Renal pelvis (tissue), 4 donors: ENCODE measurements around the gene DISP1. TPM values are rescaled to one million over a fixed set of nuclear protein-coding genes. Genes with fewer than 3 reads are reported as not detected.
A peak's percentile ranks its signal among the peaks of the same experiment; 100 is the strongest.
"Not testable (repeated sequence)": the region's sequence is repeated elsewhere in the genome, so short reads cannot be mapped to it uniquely, and the experiment has no call there.

ENCODE experiments used
- DNase-seq: peaks from one replicate; pipeline ENCODE4 v3.0.0-alpha.2; 2013
- polyA plus RNA-seq, 3 donors: library from polyadenylated mRNA; unstranded; fragments of 120-200 nt; gene quantifications; one replicate each; pipeline ENCODE4 v1.2.1, GENCODE V29; 2013; ENCODE audit not compliant: insufficient read length in 3 of 3

DISP1 gene
- polyA plus RNA-seq, 3 donors = 14.2 to 17.4 (median 16.4) TPM

GRCh38 chr1:222794656-222795474 is 20.0 kb upstream of the DISP1 start:
- DNase-seq = no peak

GRCh38 chr1:222798116-222798515 is 16.7 kb upstream of the DISP1 start:
- peak; percentile 34 for DNase-seq

GRCh38 chr1:222798975-222799374 is 15.9 kb upstream of the DISP1 start:
- no peak for DNase-seq

GRCh38 chr1:222801067-222801466 is 13.8 kb upstream of the DISP1 start:
- DNase-seq = no peak

- DNase-seq = no peak
Observed at GRCh38 chr1:222811671-222812070, 3.2 kb upstream of the DISP1 start.

- no peak for DNase-seq
Observed at GRCh38 chr1:222813866-222814535, 838 bp upstream of the DISP1 start.

- no peak for DNase-seq
Observed at GRCh38 chr1:222815440-222815765, 564 bp downstream of the DISP1 start.

- DNase-seq = no peak
Observed at GRCh38 chr1:222817529-222817928, 2.7 kb downstream of the DISP1 start.

GRCh38 chr1:222818171-222818570 is 3.3 kb downstream of the DISP1 start:
- no peak for DNase-seq

GRCh38 chr1:222820171-222820712 is 5.4 kb downstream of the DISP1 start:
- no peak for DNase-seq

- DNase-seq = no peak
Observed at GRCh38 chr1:222821239-222821638, 6.4 kb downstream of the DISP1 start.

GRCh38 chr1:222823695-222824094 is 8.9 kb downstream of the DISP1 start:
- DNase-seq = no peak

GRCh38 chr1:222824641-222825040 is 9.8 kb downstream of the DISP1 start:
- no peak for DNase-seq

- no peak for DNase-seq
Observed at GRCh38 chr1:222828939-222829338, 14.1 kb downstream of the DISP1 start.

GRCh38 chr1:222829868-222830267 is 15.0 kb downstream of the DISP1 start:
- no peak for DNase-seq

GRCh38 chr1:222833356-222833876 is 18.6 kb downstream of the DISP1 start:
- DNase-seq = no peak

- DNase-seq = no peak
Observed at GRCh38 chr1:222843469-222844410, 28.9 kb downstream of the DISP1 start.

- no peak for DNase-seq
Observed at GRCh38 chr1:222844411-222844779, 29.6 kb downstream of the DISP1 start.

- DNase-seq = no peak
Observed at GRCh38 chr1:222845763-222846162, 30.9 kb downstream of the DISP1 start.

- not testable (repeated sequence) for DNase-seq
Observed at GRCh38 chr1:222850550-222850949, 35.7 kb downstream of the DISP1 start.

GRCh38 chr1:222852326-222852725 is 37.5 kb downstream of the DISP1 start:
- DNase-seq = no peak

- no peak for DNase-seq
Observed at GRCh38 chr1:222861062-222861461, 46.2 kb downstream of the DISP1 start.
